RKO (cell line): ENCODE measurements around the gene CACNA1C.

Experiments
- DNase-seq: peaks from one replicate; pipeline ENCODE4 v3.0.0-alpha.2; 2016; ENCODE audit warnings: low spot score

Gene CACNA1C

DNA sequence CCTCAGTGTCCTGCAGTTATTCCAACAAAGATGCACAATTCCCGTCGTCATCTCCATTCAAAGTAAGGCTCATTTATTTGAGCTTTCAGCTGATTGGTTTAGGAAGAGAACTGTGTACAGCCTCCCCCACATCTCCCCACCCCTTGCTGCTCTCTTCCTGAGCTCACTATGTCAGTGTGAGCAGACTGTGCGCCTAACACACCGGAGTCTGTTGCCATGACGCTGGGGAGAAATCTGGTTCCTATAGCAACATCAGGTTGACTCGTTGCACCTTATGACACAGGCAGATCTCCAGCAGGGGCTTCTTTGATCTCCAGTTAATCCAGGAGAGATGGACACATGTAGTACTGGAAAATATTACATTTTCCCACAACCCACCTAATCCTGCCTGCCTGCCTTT, 319.4 kb downstream of the CACNA1C start:
- no peak for DNase-seq

GRCh38 chr12:2372735-2373134, 319.9 kb downstream of the CACNA1C start:
- DNase-seq, result no peak

DNA sequence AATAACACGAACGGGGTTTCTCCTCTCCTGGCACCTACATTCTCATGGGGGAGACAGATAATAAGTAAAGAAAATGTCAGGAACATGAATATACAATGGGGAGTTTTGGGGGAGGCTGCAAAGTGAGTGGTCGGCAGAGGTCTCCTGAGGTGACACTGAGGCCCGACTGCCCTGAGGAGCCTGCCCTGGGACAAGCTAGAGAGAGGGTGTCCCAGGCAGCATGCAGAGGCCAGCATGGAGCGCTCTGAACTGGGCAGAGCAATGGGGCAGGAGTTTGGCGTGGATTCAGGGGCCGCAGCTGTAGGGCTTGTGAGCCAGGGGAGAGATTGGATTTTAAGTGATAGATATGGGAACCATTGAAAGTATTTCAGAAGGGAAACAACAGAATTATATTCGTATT, 320.5 kb downstream of the CACNA1C start:
- DNase-seq, result no peak

GRCh38 chr12:2374092-2374906, 321.5 kb downstream of the CACNA1C start:
- no peak for DNase-seq

- DNase-seq, result no peak
Measured at GRCh38 chr12:2375871-2376270, 323.1 kb downstream of the CACNA1C start.

GRCh38 chr12:2376908-2377657, 324.3 kb downstream of the CACNA1C start:
- no peak for DNase-seq

- DNase-seq, result no peak
Measured at GRCh38 chr12:2378835-2379330, 326.1 kb downstream of the CACNA1C start.

DNA sequence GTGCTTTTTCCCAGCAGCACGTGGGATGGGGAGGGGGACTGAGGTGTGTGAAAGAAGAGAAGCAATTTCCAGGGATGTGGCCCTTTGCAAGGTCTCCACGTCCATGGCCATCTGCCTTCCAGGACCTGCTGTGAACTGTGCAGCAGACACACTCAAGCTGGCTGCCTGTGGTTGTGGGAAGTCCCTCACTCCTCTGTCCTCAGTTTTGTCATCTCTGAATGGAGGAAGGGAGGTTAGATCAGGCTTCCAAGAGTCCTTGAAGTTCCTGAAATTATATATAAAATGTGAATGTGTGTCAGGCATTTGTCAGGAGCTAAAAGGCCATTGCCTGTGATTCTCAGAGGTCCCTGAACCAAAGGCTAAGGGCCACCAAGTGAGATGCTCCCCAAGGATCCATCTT, 328.2 kb downstream of the CACNA1C start:
- DNase-seq, result no peak

DNA sequence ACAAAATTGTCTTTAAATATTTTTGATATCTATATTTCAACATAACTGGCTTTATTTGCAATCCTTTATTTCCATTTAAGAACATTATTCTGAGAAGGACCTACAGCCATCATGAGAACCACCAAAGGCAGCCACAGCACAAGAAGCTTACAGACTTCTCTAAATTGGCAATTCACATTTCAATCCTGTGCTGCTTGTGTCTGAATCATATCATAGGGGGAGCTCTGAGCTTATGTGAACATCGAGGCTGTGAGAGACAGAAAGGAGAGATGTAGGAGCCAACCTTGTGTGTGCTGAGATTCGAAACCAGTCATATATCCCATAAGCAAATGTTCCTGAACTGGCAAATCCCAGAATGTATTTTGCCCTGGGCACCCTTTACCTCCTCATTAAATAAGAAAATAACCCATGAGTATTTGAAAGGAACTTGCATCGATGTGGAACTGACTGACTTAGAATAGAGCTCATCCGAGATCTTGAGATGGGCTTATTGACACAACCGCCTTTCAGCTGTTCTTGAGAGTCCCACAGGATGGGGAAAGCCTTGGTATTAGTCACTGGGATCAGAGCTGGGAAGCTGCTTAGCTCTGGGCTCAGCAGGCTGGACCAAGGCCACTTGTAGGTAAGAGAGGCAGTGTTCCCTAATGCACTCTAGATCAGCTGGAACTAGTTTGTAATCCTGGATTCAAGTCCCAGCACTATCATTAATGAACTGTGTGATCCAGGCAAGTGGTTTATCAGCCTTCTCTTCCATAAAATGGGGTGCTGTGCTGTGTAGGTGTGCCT, 329.8 kb downstream of the CACNA1C start:
- DNase-seq, result no peak

DNA sequence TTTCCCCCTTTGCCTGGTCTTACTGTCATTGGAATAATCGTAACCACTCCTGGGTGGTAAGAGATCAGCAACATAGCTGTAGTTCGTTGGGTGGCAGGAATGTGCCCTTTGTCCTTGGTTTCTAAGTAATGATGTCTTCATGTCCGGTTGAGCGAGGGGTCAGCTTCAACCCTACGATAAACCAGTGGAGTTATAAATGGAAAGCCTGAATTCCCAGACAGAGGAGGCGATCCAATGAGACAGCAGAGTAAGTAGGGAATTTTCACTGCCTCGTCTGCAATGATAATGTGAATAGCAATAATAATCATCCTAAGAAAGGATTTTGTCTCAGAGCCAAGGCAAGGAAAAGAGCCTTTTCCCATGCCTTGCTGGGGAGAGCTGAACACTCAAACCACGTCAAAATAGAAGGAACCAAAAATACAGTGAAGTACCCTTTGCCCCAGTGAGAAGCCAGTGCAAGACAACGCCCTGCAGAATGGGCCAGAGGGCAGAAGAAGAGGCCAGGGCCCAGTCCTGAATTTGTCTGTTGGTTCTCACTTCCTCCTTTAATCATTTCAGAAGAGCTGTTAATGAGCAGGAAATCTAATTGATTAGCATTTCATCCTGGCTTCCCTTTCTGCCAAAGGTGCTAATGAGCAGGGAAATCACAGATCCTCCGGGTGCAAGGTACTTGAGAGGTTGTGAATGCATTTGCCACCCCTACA, 330.7 kb downstream of the CACNA1C start:
- DNase-seq, result no peak

DNA sequence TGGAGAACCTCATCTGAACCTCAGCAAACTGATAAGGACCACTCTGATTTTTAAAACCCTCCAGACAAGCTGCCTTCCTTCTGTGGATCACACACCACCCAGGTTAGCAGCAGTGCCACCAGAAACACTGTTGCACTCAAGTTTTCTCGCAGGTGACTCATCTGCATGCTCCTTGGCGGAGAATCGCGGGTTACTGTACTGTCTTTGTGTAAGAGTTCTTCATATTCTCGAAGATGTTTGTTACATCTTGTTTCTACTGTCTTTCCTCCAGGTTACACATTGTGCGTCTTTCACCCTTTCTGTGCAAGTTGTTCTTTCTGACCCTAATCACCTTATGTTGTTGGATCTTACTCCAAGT, 331.2 kb downstream of the CACNA1C start:
- DNase-seq, result no peak

DNA sequence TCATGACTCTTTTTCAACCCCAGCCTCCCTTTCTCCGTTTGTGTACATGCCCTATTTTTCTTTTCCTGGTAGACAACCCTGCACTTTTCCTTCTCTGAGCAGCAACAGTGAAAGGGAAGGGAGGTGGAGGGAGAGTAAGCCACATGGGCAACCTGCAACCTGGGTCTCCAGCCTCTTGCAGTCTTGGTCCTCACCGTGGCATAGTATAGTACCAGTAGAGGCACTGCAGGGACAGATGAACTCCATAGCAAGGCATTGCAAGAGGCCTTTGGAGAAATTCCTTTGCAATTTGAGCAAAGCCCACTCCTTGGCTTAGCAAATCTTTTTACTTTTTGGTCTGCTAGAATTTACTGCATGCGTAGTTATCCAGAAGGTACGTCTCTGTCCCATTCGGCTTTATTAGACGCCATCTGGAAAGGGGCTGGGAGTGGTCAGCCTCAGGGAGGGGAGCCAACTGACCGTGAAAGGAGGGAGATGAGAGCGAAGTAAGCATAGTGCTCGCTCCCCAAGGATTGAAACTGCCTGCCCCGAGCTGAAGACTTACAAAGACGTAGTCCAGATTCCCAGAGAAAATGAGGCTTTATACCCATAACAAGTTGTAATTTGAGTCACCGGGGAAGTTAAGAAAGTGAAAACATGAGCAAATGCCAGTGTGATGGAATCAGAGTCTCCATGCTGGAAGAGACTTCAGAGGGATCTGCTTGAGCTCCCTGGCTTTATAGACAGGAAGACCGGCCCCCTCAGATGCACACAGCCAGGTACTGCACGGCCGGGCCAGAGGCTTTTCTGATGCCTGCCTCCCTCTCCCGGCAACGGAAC, 332.0 kb downstream of the CACNA1C start:
- DNase-seq, result no peak

DNA sequence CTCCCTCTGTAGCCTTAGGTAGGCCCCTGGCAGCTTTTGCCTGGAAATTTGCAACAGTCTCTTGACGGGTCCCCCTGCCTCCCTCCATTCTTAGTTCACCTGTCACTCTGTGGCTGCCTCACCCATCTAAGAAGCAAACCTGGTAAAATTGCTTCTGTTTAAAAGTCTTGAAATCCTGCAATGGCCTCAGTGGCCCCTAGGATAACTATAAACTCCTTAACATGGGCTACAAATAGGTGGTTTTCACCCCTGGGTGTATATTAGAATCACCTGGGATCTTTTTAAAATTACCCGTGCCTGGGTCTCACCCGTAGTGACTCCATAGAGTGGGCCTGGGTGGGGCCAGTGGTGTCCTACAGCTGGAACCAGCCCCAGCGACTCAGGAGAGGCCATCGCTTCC, 332.7 kb downstream of the CACNA1C start:
- DNase-seq, result no peak

- no peak for DNase-seq
Measured at GRCh38 chr12:2386566-2386965, 333.8 kb downstream of the CACNA1C start.

- DNase-seq, result no peak
Measured at GRCh38 chr12:2387103-2387834, 334.5 kb downstream of the CACNA1C start.

- DNase-seq, result no peak
Measured at GRCh38 chr12:2389079-2389790, 336.4 kb downstream of the CACNA1C start.

DNA sequence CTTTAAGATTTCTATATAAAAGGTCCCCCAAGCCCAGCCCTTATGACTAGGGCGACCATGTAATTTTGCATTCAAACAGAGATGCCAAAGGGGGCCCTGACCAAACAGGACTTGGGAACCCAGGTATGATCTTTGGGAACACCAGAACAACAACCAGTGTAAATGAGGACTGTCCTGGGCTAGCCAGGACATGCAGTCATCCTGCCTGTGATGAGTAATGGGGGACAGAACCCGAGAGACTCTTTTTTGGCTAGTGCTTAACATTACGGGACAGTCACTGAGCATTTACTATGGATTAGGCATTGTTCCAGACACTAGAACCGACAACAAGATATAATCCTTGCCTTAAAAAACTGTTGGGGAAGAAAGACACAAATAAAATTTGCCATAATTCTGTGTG, 337.3 kb downstream of the CACNA1C start:
- DNase-seq, result no peak

GRCh38 chr12:2390850-2391390, 338.1 kb downstream of the CACNA1C start:
- DNase-seq, result no peak

GRCh38 chr12:2391740-2392331, 339.0 kb downstream of the CACNA1C start:
- DNase-seq, result no peak
